NCI-H1105 (cell line): ENCODE results near the gene CEP164.

Experiments
- DNase-seq: peaks from one replicate; lab custom pipeline; 2025; lab: John Stamatoyannopoulos, UW

The CEP164 gene

DNA sequence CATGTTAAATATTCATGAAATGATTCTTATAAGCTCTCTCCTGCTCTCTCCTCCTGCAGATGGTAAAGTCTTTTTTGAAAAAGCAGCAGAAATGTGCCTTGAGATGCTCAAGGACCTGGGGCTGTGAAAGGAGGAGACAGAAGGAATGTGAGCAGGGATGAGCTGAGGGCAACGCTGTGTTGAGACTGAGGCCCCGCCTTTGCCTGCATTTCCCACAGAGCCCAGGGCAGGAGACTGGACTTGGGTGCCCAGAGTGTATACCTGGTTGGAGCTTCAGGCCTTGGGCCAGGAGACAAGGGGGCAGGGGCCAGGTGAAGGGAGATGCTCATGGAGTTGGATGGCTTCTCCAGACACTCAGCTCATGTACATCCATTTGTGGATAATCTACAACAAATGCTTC lies 39.2 kb downstream of the CEP164 start:
- no peak for DNase-seq

DNA sequence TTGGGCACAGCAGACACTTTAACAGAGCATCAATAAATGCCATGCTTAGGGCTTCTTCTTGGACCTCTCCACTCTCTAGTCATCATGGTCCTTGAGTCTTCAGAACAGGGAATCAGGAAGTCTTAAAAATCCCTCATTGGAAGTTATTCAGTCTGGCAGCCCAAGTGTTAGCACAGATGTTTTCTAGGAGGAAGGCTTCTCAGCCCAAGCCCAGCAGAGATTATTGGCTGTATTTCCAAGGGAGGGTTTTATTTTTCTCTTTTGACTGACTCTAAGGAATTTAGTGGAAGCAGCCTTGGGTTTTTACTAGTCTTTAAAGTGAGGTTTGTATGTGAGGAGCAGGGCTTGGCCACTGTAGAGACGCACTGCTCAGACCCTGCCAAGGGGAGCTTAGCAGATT lies 41.9 kb downstream of the CEP164 start:
- no peak for DNase-seq

DNA sequence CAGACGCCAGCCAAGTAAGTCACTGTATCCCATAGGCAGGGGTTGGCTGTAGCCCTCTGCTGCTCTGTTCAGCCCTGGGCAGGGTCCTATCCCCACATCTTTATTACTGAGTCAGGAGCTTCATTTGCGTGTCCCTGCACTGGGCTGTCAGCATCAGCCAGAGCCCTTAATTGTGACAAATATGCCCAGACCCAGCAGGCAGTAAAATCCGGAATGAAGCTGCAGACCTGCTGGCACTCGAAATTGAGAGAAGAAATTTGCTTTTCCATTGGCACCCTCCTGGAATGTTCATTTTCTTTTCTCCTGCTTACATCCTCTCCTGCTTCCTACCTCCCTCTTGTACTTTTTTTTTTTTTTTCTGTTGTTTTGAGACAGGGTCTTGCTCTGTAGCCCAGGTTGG lies 43.8 kb downstream of the CEP164 start:
- DNase-seq = no peak

DNA sequence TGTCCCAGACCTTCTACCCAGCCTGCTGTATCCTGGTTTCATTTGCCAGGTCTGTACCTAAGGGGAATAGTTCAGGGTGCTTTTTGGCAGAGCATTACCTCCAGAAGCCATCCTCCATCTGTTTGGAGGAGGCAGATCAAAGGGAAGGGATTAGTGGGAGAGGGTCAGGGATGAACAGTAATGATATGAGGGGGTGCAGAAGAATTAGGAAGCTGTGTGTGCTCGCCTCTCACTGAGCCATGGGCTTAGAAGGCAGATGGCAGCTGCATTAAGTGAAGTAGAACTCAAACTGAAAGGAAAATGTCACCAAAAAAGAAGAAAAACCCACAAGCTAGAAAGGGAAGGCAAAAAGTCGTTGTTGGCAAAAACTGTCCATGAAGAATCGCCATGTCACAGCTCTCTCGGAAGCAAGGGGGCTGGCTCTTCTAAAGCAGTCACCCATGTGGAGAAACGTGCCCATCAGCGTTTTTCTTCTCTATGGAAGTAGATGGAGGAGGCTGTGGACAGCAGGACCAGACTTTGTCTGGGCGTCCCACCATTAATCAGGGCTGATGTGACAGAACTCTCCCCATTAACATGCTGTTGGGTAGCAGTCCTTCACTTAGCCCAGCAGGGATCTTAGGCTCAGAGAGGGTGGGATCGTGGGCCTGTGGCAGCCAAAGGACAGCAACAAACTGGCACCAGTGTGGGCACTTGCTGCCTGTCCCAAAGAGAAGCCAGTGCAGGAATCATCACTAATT lies 46.8 kb downstream of the CEP164 start:
- no peak for DNase-seq

DNA sequence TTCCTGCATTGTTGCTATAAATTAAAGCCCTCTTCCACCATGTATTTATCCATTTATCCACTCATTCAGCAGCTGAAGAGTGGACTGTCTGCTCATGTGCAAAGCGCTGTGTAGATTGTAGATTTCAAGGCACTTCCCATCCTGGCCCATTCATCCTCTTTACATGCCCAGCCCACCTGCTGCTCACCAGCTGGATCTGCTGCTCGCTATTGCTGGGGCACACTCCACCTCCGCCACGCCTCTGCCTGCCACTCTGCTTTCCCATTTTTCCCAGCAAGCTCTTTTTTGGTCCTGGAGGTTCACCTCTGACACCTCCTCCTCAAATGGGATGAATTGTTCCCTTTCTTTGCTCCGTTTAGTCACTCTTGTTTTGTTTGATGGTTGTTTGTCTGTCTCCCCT lies 48.3 kb downstream of the CEP164 start:
- DNase-seq = no peak

DNA sequence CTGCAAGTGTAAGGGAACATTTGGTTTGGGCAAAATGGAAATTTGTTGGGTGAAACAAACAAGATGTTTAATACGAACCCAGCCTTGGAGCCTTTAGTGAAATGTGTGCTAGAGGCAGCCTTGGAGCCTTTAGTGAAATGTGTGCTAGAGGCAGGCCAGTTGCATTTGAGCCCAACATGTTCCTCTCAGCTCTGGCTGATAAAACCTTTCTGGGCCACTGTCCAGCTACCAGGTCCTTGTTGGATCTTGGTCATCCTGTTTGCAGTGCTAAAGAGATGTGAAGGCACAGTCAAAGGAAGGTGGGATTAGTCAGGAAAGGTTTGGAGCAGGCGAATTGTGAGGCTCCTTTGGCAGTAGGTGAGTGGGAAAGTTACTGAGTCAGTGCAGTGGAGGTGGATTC lies 48.9 kb downstream of the CEP164 start:
- no peak for DNase-seq

DNA sequence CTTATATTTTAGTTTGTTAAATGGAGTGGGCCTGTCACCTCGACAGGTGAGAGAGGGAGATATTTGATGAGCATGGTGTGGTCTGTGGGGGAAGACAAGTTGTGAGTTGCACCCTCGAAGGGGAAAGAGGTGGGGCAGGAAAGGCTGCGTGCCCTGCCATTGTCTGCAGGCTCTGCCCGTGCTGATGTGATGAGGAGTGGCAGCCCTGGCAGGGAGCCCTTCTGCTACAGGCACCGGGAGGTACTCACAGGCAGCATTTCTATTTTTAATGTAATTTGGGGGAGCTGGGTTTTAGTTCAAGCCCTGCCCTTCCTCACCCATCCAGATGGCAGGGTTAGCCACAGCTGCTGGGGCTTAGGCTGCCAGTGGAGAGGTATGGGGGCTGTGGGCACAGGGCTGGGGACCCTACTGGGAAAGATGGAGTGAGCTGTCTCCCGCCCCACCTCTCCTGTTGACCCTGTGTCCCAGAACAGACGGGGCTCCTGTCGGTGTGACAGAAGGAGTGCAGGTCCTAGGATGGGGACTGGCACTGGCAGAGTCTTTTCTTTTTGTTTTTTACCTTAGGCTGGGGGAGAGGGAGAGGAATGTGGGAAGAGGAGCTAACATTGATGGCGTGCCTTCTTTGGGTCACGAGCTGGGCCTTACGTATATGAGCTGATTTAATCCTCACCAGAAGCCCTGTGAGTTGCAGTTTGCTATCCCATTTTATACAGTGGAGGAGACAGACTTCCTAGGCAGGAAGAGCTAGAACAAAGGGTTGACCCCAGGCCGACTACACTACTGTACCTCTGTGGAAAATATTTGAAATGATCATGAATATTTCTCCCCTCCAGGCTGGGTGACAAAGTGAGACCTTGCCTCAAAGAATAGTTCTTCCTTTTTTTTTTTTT lies 51.6 kb downstream of the CEP164 start:
- no peak for DNase-seq

DNA sequence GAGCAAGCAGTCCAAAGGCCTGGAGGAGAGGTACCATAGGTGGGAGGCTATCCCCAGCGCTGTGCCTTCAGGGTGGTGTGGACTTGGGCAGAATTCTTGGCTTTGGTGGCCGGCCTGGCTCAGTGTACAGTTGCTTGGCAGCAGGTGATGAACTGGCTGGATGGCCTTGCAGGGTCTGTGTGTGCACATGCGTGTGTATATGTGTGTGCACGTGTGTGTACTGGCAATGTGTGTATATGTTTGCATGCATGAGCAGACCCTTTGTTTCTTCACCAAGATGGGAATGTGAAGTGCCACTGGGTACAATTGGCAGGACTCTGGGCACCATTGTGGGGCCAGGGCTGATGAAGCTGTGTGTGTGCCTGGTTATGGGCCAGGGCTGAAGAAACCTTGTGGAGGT lies 53.0 kb downstream of the CEP164 start:
- no peak for DNase-seq

DNA sequence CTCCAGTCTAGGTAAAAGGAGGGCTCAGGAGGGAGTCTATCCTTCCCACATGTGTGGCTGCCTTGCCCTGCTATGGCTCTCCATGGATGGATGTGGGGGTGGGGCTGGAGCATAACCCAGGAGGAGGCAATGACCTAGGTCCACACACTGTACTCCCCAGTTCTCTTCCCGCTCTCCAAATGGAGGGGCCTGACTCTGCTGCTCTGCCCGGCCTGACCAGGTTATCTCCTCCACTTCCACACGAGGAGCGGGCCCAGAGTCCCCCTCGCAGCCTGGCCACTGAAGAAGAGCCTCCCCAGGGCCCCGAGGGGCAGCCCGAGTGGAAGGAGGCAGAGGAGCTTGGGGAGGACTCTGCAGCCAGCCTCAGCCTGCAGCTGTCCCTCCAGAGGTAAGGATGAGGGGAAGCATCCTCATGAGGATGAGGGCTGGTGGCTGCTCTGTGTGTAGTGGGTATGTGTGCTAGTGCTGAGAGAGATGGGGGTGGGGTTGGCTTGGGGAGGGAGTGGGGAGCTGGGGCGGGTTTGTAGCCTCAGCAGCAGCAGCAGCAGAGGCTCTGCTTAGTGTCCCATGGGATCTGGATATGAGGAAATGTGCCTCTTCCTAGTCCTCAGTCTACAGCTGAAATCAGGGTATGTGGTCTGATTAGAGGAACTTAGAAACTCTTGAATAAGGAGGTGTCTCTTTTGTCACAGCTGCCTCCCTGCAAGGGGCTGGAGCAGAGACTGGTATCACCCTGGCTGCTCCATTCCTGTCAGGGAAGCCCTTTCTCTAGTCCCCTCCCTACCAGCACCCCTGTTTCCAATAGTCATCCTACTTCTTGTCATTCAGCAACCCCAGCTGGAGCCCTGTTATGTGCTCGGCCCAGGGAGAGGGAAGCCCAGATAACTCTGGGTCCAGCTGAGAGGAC lies 54.1 kb downstream of the CEP164 start:
- DNase-seq = no peak

DNA sequence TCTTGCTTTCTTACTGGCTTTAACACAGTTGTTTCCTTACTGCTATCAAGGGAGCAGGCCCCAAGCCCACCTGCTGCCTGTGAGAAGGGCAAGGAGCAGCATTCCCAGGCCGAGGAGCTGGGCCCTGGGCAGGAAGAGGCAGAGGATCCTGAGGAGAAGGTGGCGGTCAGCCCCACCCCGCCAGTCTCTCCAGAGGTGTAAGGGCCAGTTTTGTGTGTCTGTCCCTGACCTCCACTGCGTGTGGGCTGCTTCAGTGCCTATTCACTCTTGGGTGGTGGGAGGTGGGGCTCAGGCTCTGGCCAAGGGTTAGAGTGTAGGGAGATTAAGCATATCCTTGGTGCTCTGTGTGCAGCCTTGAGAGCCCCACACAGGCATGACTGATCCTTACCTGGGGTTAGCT lies 55.1 kb downstream of the CEP164 start:
- DNase-seq = no peak

DNA sequence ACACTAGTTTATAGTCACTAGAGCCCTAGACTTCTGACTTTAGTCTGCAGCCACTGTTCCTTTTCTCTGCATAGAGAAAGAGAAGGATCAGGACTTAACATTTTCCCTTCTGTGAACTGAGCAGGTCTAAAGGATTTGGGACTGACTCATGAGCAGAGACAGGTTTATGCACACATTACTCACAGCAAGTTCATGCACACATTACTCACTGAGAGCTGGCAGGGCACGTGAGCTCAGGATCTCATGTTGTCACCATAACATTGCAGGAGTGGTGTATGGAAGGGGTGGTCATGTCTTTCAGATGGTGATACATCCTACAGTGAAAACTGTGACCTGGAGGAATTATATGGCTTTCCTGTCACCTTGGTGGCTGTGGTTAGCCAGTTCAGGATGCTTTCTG lies 56.4 kb downstream of the CEP164 start:
- no peak for DNase-seq

DNA sequence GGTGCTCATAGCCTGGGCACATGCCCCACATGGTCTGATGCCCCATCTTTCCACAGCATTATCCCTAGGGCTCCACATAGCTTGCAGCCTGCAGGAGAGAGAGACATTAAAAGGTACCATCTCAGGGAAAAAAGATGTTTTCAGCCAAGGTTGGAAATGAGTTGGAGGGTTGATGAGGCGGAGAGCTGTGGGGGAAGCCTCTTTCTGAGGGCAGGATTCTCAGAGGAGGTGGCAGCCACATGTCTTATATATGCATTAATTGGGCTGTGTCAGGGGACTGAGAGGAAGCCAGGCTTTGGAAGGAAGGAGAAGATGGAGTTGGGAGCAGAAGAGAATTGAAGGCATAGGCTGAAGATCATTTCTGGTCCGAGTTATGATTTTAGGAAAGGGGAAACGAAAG lies 57.8 kb downstream of the CEP164 start:
- DNase-seq = no peak

DNA sequence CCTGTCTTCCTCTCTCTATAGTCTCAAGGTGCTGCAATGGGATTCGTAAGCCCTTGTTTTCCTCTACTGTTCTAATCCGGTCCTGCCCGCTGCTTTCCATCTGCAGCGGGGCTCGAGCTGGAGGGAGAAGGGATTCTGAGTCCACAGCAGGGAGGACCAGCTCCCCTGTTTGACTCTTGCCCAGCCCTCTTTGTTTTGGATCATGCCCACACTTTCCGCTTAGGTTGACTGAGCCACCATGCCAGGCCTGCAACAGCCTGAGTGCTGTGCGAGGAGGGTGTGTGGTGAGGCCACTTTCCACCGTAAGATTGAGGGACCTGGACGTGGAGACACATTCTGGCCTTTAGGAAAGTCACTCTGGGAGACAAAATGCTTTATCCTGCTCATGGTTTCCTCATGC lies 58.3 kb downstream of the CEP164 start:
- no peak for DNase-seq

DNA sequence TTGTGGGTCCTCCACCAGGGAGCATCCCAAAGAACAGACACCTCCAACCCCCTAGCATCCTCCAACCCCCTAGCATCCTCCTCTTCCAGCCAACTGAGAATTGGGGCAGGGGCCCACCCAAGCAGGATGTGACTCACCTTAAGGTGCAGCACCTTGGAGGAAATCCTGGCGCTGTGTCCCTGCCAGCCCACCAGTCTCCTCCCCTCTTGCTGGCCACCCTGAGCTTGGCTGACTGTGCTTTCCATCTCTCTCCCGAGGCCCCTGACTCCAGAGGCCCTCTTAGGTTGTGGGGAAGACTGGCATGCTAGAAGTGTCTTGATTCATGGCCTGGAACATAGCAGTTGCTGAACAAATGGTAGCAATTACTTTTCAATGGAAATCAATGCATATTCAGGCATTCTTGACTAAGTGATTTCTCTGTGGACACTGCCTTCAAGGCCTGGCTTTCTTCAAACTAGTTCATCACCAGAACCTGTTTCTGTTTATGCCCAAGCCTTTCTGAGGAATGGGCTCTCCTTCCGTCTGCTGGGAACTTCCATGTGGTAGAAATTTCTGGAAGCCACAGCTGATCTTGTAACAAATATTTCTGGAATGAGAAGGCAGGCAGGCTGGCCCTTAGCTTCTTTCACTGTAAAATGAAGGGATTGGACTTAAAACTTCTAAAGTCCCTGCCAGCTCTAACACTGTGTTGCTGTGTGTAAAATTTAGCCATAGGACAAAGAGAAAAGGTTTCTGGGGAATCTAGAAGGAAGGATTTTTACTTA lies 60.5 kb downstream of the CEP164 start:
- no peak for DNase-seq

DNA sequence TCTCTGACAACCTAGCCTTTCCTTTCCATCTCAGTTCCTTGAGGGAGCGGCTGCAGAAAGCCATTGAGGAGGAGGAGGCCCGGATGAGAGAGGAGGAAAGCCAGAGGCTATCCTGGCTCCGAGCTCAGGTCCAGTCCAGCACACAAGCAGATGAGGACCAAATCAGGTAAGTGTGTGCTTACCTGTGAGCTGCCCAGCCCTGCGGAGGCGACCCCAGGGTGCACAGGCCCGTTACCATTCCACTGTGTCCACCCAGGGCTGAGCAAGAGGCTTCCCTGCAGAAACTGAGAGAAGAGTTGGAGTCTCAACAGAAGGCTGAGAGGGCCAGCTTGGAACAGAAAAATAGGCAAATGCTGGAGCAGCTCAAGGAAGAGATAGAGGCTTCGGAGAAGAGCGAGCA lies 63.1 kb downstream of the CEP164 start:
- no peak for DNase-seq

DNA sequence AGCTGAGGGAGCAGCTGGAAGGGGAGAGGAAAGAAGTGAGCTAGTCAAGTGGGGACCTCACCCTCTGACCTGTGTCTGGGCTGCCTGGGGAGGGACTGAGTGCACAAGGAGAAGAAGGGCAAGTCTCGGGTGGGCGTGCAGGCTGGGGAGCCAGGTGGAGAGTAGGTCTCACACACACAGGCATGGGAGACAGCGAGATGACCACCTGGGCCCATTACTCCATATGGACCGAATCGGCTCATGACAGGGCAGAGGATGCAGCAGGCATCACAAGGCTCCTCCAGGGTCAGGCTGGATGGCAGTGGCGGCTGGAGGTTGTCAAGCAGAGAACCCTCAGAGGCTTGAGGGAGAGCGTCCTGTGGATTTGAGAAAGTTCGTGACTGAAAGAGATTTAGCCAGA lies 63.5 kb downstream of the CEP164 start:
- DNase-seq = no peak

DNA sequence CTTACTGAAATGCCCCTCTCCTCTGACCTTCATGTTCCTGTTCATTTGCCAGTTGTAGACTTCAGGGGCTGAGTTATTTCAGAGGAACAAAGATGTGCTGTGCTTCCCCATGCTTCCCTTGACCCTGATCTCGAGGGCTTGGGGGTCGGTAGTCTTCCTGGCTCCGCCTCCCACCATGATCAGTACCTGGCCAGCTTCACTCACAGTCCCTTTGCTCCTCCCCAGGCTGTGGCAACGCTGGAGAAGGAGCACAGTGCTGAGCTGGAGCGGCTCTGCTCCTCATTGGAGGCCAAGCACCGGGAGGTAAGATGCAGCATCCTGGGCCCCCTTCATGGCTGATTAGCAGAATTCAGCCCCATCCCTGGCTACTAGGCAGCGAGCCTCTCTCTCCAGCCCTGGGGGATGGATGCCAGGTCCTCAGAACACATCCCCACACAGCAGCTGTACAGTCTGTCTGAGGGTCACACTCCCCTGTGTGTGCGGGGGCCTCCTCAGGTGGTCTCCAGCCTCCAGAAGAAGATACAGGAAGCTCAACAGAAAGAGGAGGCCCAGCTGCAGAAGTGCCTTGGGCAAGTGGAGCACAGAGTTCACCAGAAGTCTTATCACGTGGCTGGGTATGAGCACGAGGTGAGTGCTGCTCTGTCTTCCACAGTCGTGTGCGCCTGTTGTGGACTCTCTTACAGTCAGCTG lies 64.5 kb downstream of the CEP164 start:
- DNase-seq = no peak

DNA sequence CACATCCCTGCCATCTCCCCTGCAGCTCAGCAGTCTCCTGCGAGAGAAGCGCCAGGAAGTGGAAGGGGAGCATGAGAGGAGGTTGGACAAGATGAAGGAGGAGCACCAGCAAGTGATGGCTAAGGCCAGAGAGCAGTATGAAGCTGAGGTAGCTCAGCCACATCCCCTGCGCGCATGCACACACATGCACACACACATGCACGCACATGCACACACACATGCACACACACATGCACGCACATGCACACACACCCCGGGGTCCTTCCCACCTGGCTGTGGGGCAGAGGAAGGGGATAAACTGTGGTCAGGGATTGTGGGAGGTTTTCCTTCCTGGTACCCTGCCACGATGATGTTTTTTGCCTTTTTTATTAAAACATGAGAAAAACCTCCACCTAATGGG lies 65.3 kb downstream of the CEP164 start:
- DNase-seq = no peak

DNA sequence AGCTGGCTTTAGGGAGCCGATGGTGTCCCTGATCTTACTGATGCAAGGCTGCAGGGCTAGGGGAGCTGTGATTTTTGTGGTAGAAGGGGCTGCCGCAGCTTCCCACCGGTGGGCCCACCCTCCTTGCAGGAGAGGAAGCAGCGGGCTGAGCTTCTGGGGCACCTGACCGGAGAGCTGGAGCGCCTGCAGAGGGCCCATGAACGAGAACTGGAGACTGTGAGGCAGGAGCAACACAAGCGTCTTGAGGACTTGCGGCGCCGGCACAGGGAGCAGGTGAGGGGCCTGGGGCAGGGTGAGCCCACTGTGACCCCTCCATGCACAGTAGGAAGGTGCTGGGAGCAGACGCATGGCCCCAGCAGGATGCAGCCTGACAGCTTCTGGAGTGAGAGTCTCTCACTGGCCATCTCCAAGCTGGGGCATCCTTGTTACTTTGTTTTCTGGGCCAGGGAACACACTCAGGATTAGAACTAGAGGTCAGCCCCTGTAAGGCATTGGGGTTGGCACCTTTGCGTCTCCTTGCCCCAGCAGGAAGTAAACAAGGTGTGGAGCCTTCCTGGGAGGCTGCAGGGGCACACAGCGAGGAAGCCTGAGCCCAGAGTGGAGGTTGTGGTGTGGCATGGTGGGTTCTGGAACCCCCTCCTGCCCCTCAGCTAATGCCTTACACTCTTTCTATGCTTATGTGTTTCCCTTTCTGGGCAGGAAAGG lies 66.7 kb downstream of the CEP164 start:
- no peak for DNase-seq

DNA sequence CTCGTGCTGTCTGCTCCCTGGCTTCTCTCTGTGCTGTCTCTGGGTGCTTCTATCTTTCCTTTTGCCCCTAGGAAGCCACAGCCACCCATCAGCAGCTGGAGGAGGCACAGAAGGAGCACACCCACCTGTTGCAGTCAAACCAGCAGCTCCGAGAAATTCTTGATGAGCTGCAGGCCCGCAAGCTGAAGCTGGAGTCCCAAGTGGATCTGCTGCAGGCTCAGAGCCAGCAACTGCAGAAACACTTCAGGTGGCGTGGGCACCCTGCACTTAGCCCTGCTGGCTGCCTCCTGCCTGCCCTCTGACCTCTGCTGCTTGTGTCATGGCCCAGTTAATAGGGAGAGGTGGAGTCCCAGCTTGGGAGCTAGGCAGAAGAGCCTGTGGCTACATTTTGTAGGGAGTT lies 67.8 kb downstream of the CEP164 start:
- DNase-seq = no peak

DNA sequence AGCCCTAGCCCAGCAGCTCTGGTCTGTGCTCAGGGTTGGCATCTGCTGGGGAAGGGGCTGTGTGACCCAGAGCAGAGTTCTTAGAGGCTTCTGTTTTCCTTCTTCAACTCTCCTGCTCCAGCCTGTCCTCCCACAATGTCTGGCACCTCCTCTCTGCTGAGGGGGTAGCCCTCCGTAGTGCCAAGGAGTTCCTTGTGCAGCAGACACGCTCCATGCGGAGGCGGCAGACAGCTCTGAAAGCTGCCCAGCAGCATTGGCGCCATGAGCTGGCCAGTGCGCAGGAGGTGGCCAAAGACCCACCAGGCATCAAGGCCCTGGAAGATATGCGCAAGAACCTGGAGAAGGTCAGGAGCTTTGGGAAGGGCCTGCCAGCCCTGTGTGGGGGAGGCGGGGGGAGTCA lies 69.3 kb downstream of the CEP164 start:
- no peak for DNase-seq
